IMR-90 (cell line): ENCODE results near the gene VDAC2. TPM values are rescaled to one million over a fixed set of nuclear protein-coding genes. Genes with fewer than 3 reads are reported as not detected.

Source experiments
- ATAC-seq: fragments of 200-7000 bp; cut with Tn5 transposase; 2 replicates; pipeline ENCODE4 v1.9.1; 2020; ENCODE audit warnings: low read depth, mild to moderate bottlenecking, moderate library complexity
- BruUV-seq: library from RNA; stranded (reverse); fragments of 400-500 nt; replicated peaks from 2 replicates; lab custom pipeline; 2021; lab: Mats Ljungman, UMichigan
- CTCF ChIA-PET: fragments of 300-600 bp; formaldehyde crosslinking; extraction: SDS; loops from one replicate; lab custom pipeline; 2021; ENCODE audit warnings: antibody characterized with exemption; lab: Yijun Ruan, JAX
- POLR2A ChIA-PET: fragments of 300-600 bp; sonication (Branson Sonifier 250); formaldehyde crosslinking; loops from one replicate; lab custom pipeline; 2022; ENCODE audit warnings: antibody characterized with exemption; ENCODE audit not compliant: unreplicated experiment; lab: Charles Lee
- DNase-seq: peaks from one replicate; pipeline ENCODE4 v3.0.0; 2013
- H2AFZ ChIP-seq: replicated peaks from 2 replicates; pipeline ENCODE3; 2013; ENCODE audit warnings: low read length, mild to moderate bottlenecking; ENCODE audit not compliant: poor library complexity
- H2AK5ac ChIP-seq: 2 replicates; pipeline ENCODE4 v1.6.1; 2013; ENCODE audit warnings: low read depth, low read length, inconsistent platforms
- H2AK9ac ChIP-seq: replicated peaks from 2 replicates; pipeline ENCODE3; 2013; ENCODE audit warnings: mild to moderate bottlenecking, low read depth, low read length, moderate library complexity; ENCODE audit not compliant: poor library complexity
- H2BK120ac ChIP-seq: 2 replicates; pipeline ENCODE4 v1.6.1; 2013; ENCODE audit warnings: low read depth, low read length, inconsistent platforms
- H2BK15ac ChIP-seq: 3 replicates; pipeline ENCODE4 v1.6.1; 2013; ENCODE audit warnings: low read depth, low read length, inconsistent platforms
- H2BK20ac ChIP-seq: 2 replicates; pipeline ENCODE4 v1.6.1; 2013; ENCODE audit warnings: low read depth, mild to moderate bottlenecking, inconsistent platforms, low read length, moderate library complexity
- H2BK5ac ChIP-seq: 2 replicates; pipeline ENCODE4 v1.6.1; 2013; ENCODE audit warnings: mild to moderate bottlenecking, low read depth, low read length, inconsistent platforms; ENCODE audit not compliant: poor library complexity, severe bottlenecking
- H3K14ac ChIP-seq: replicated peaks from 2 replicates; pipeline ENCODE4 v1.6.1; 2013; ENCODE audit warnings: low read depth, low read length, inconsistent platforms
- H3K18ac ChIP-seq: 2 replicates; pipeline ENCODE4 v1.6.1; 2013; ENCODE audit warnings: low read depth, low read length, control low read depth
- H3K23ac ChIP-seq: 2 replicates; pipeline ENCODE4 v1.6.1; 2013; ENCODE audit warnings: low read depth, low read length, inconsistent platforms
- H3K27ac ChIP-seq: 2 replicates; pipeline ENCODE4 v1.5.1; 2013; ENCODE audit warnings: mild to moderate bottlenecking, control low read depth, low read length; ENCODE audit not compliant: insufficient read depth
- H3K27me3 ChIP-seq: 2 replicates; pipeline ENCODE4 v1.6.1; 2013; ENCODE audit warnings: low read length; ENCODE audit not compliant: control insufficient read depth, insufficient read depth
- H3K36me3 ChIP-seq: 2 replicates; pipeline ENCODE4 v1.6.1; 2013; ENCODE audit warnings: low read length, mixed read lengths; ENCODE audit not compliant: control insufficient read depth, insufficient read depth
- H3K4ac ChIP-seq: 2 replicates; pipeline ENCODE4 v1.6.1; 2013; ENCODE audit warnings: low read depth, low read length, inconsistent platforms
- H3K4me1 ChIP-seq: 2 replicates; pipeline ENCODE4 v1.6.1; 2013; ENCODE audit warnings: low read length, mixed read lengths; ENCODE audit not compliant: control insufficient read depth, insufficient read depth
- H3K4me2 ChIP-seq: 2 replicates; pipeline ENCODE4 v1.6.1; 2013; ENCODE audit warnings: low read depth, mild to moderate bottlenecking, control low read depth, low read length, moderate library complexity
- H3K4me3 ChIP-seq: 2 replicates; pipeline ENCODE4 v1.5.1; 2013; ENCODE audit warnings: low read depth, mild to moderate bottlenecking, control low read depth, low read length, moderate library complexity; ENCODE audit not compliant: insufficient read depth
- H3K56ac ChIP-seq: 2 replicates; pipeline ENCODE4 v1.6.1; 2013; ENCODE audit warnings: low read length, inconsistent platforms; ENCODE audit not compliant: insufficient read depth; ENCODE audit errors: extremely low read depth
- H3K79me1 ChIP-seq, 2 experiments: 2 replicates each; pipeline ENCODE4 v1.6.1; 2013; ENCODE audit warnings: low read length in 2 of 2, inconsistent platforms in 1 of 2, low read depth in 1 of 2
- H3K9ac ChIP-seq: 2 replicates; pipeline ENCODE4 v1.6.1; 2013; ENCODE audit warnings: low read depth, low read length, control low read depth
- H3K9me1 ChIP-seq: 2 replicates; pipeline ENCODE4 v1.6.1; 2013; ENCODE audit warnings: low read length, inconsistent platforms; ENCODE audit not compliant: insufficient read depth
- H3K9me3 ChIP-seq: 2 replicates; pipeline ENCODE4 v1.6.1; 2013; ENCODE audit warnings: low read length; ENCODE audit not compliant: control insufficient read depth, insufficient read depth
- H4K20me1 ChIP-seq: 2 replicates; pipeline ENCODE4 v1.6.1; 2013; ENCODE audit warnings: low read length, inconsistent platforms; ENCODE audit not compliant: insufficient read depth
- H4K5ac ChIP-seq: 2 replicates; pipeline ENCODE4 v1.6.1; 2013; ENCODE audit warnings: mild to moderate bottlenecking, low read depth, low read length, control low read depth
- H4K8ac ChIP-seq, 2 experiments: 2 replicates each; pipeline ENCODE4 v1.6.1; 2013; ENCODE audit warnings: low read depth in 2 of 2, low read length in 2 of 2, control low read depth in 1 of 2, inconsistent platforms in 1 of 2
- H4K91ac ChIP-seq: 2 replicates; pipeline ENCODE4 v1.6.1; 2013; ENCODE audit warnings: low read depth, low read length, inconsistent platforms; ENCODE audit not compliant: insufficient read depth
- MAZ ChIP-seq: IDR thresholded peaks from 2 replicates; pipeline ENCODE4 v1.6.1; 2012; ENCODE audit warnings: low read depth, mild to moderate bottlenecking, low read length, improper control_type of control experiment, moderate library complexity, borderline replicate concordance
- MXI1 ChIP-seq: IDR thresholded peaks from 2 replicates; pipeline ENCODE4 v1.6.1; 2012; ENCODE audit warnings: low read depth, mild to moderate bottlenecking, low read length, moderate library complexity, borderline replicate concordance
- SMC3 ChIP-seq: fragments of 150-350 bp; IDR thresholded peaks from 2 replicates; pipeline ENCODE4 v1.6.1; 2016; ENCODE audit warnings: low read depth, mild to moderate bottlenecking, antibody characterized with exemption, low read length, moderate library complexity
- WGBS, 2 experiments: methylation state at CpG; one replicate each; pipeline versions ENCODE4 v1.1.5 to v1.1.7; 2013; ENCODE audit warnings: missing lambda C conversion rate in 2 of 2; ENCODE audit not compliant: insufficient read length in 1 of 2; ENCODE audit errors: extremely low coverage in 2 of 2; 5-methylcytosine and 5-hydroxymethylcytosine counted together
- dilution Hi-C: fragments of 300-500 bp; cut with HindIII; formaldehyde crosslinking; loops from one replicate; pipeline ENCODE4 v1.14.3; 2018; ENCODE audit warnings: low sequenced_read_pairs; ENCODE audit not compliant: unreplicated experiment
- in situ Hi-C: fragments of 300-500 bp; cut with MboI; formaldehyde crosslinking; loops from 3 replicates; pipeline ENCODE4 v1.14.3; 2019; ENCODE audit warnings: low sequenced_read_pairs, inconsistent platforms, mixed read lengths
- intact Hi-C: fragments of 100-400 bp; cut with micrococcal nuclease; formaldehyde crosslinking; loops from 2 replicates; pipeline ENCODE4 v1.10.0; 2022
- microRNA-seq, 2 experiments: library from miRNA; stranded (forward) in 1 of 2; unstranded in 1 of 2; fragments of 10-50 nt in 1 of 2; fragments of <30 nt in 1 of 2; gene quantifications in 1 of 2; microRNA quantifications in 1 of 2; one replicate each; pipeline versions ENCODE3 to v1.1.0; 2013 to 2020; ENCODE audit not compliant: insufficient read depth in 1 of 2, insufficient read length in 1 of 2, unreplicated experiment in 1 of 2
- polyA plus RNA-seq, 3 experiments: library from polyadenylated mRNA; depleted of rRNA; stranded (reverse); fragments of >200 nt; gene quantifications; 2 replicates each; pipeline ENCODE4 v1.2.3, GENCODE V29; 2012; ENCODE audit warnings: low replicate concordance in 1 of 3
- small RNA-seq, 5 experiments: library from RNA; depleted of rRNA; stranded (forward); fragments of <200 nt; gene quantifications; one replicate each; pipeline ENCODE3, GENCODE V24; 2012
- total RNA-seq: library from RNA; depleted of rRNA; stranded (reverse); fragments of >200 nt; gene quantifications from 2 replicates; pipeline ENCODE4 v1.2.3, GENCODE V29; 2012; rRNA removed

The VDAC2 gene
- total and polyA plus RNA-seq, 2 of the 4 experiments (the other 2 are of a cell fraction): 122 to 139 TPM

DNA sequence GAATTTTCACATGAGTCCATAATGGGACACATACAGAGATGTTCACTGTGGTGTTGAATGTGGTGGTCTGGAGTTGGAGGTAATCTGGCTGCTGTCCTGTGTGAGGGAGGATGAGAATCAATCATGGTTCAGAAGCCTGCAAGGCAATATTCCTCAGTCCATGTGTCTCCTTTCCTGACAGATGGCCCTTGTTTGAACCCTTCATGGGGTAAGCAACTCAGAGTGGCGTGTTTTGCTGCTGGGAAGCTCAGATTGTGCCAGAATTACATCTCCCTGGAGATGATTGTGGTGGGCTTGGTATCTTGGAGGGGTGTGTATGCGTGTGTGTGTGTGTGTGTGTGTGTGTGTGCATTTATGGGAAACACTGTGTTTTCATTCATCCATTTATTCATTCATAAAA, 69.6 kb downstream of the VDAC2 start:
- Histone ChIP-seq H3K9ac (no peak overlapping the region), H3K27ac (no peak overlapping the region), H4K5ac (no peak overlapping the region), H2BK15ac (no peak overlapping the region), H4K20me1 (no peaks in the 10 kb centered on the region), H3K14ac (no peak overlapping the region), H2AFZ (no peak overlapping the region), H2BK120ac (no peak overlapping the region), H2BK20ac (no peak overlapping the region), H3K18ac (no peak overlapping the region), H3K9me1 (no peaks in the 10 kb centered on the region), H2AK5ac (no peak overlapping the region), H3K4me1 (peaks cover 11% of the 10 kb centered on the region), H3K23ac (no peak overlapping the region), H3K27me3 (peaks cover 2% of the 10 kb centered on the region; the same call in 1 of the 2 replicates), H3K56ac (no peak overlapping the region), H2AK9ac (no peak overlapping the region), H3K4me2 (no peak overlapping the region), H3K36me3 (no peaks in the 10 kb centered on the region), H3K9me3 (no peaks in the 10 kb centered on the region), H2BK5ac (no peak overlapping the region), H3K4ac (no peak overlapping the region), H3K4me3 (no peak overlapping the region), H4K8ac (no peak overlapping the region), H3K79me1 (no peaks in the 10 kb centered on the region), H4K91ac (no peak overlapping the region)
- no peak for TF ChIP-seq MAZ
- TF ChIP-seq MXI1: no peak
- no peak for TF ChIP-seq SMC3
- intact Hi-C loops: no loop called here
- in situ Hi-C loops: no loop called here
- DNase-seq: no peak
- no TSS peak for BruUV-seq
- dilution Hi-C loops: no loop called here
- no CpG with 5 or more reads among the region's 2 CpGs for WGBS, 2 experiments
- POLR2A ChIA-PET: no interaction called here
- no peak for ATAC-seq
- CTCF ChIA-PET: no interaction called here

Small RNAs within 50 kb of the gene (microRNA-seq; reads per million reads assigned to microRNA genes)
- not detected for gene HMGA1P5 (ENCODE audit: insufficient read depth, insufficient read length)
- not detected for gene RPL39P25 (ENCODE audit: insufficient read depth, insufficient read length)

Small RNAs within 50 kb of the gene (small RNA-seq; reads per million reads assigned to genes)
- gene HMGA1P5 (0 reads per million in 5 experiments), gene RPL39P25 (0 reads per million in 5 experiments)

Other genes starting within 250 kb of the VDAC2 start
- gene SAMD8, start 99.1 kb upstream of the VDAC2 start, total RNA-seq: 28.7 and 34.2 TPM in 2 replicates
- gene SAMD8, start 99.1 kb upstream of the VDAC2 start, polyA plus RNA-seq (2012; rRNA removed): 8.6 and 10.1 TPM in 2 replicates
- 1.4 and 1.6 TPM in 2 replicates for gene COMTD1, start 25.2 kb downstream of the VDAC2 start, total RNA-seq
- 6.4 and 9.5 TPM in 2 replicates for gene COMTD1, start 25.2 kb downstream of the VDAC2 start, polyA plus RNA-seq (2012; rRNA removed)
- 0.36 and 0.83 TPM in 2 replicates for gene ZNF503, start 191.0 kb downstream of the VDAC2 start, total RNA-seq
- 5.8 and 7.2 TPM in 2 replicates for gene ZNF503, start 191.0 kb downstream of the VDAC2 start, polyA plus RNA-seq (2012; rRNA removed)
- under 0.01 TPM in 1 of 2 replicates, not detected in the other for gene LRMDA, start 220.8 kb downstream of the VDAC2 start, total RNA-seq
- 0.07 TPM in 1 of 2 replicates, not detected in the other for gene LRMDA, start 220.8 kb downstream of the VDAC2 start, polyA plus RNA-seq (2012; rRNA removed)